ENCODE results near the gene NOP58.
"Not testable (repeated sequence)": the region's sequence is repeated elsewhere in the genome, so short reads cannot be mapped to it uniquely, and the experiment has no call there.

NOP58 gene

GRCh38 chr2:202265467-202266277 lies at the start of gene NOP58:
TSS of gene NOP58 (plus strand) at chr2:202265763. CDS start at chr2:202265942, 179 bp downstream.
- DNase-seq: peak; percentile 80 to 87

- no peak for DNase-seq
Measured at GRCh38 chr2:202221873-202222272, 43.7 kb upstream of the NOP58 start.

- no peak for DNase-seq
Measured at GRCh38 chr2:202237787-202238233, 27.8 kb upstream of the NOP58 start.

GRCh38 chr2:202238234-202239197 lies 27.0 kb upstream of the NOP58 start, which contains the start of gene SUMO1:
TSS of gene SUMO1 (minus strand) at chr2:202238597. CDS start at chr2:202238451, 146 bp downstream.
- peak; percentile 87 to 89 for DNase-seq

- not testable (repeated sequence) for DNase-seq
Measured at GRCh38 chr2:202247710-202248109, 17.9 kb upstream of the NOP58 start.

- DNase-seq: no peak
Measured at GRCh38 chr2:202249521-202250253, 15.9 kb upstream of the NOP58 start.

GRCh38 chr2:202251494-202251893 lies 14.1 kb upstream of the NOP58 start:
- no peak for DNase-seq

- DNase-seq: no peak
Measured at GRCh38 chr2:202261531-202261930, 4.0 kb upstream of the NOP58 start.

GRCh38 chr2:202267495-202267894 lies 1.9 kb downstream of the NOP58 start:
- DNase-seq: no peak

GRCh38 chr2:202269585-202269984 lies 4.0 kb downstream of the NOP58 start:
- DNase-seq: no peak

- DNase-seq: no peak
Measured at GRCh38 chr2:202270487-202270886, 4.9 kb downstream of the NOP58 start.

- not testable (repeated sequence) for DNase-seq
Measured at GRCh38 chr2:202276078-202276720, 10.6 kb downstream of the NOP58 start.

- DNase-seq: no peak
Measured at GRCh38 chr2:202278036-202278760, 12.6 kb downstream of the NOP58 start.

GRCh38 chr2:202278944-202279343 lies 13.4 kb downstream of the NOP58 start:
- DNase-seq: no peak

- DNase-seq: no peak
Measured at GRCh38 chr2:202286595-202286994, 21.0 kb downstream of the NOP58 start.

- DNase-seq: no peak
Measured at GRCh38 chr2:202289394-202290204, 24.0 kb downstream of the NOP58 start.

- DNase-seq: no peak
Measured at GRCh38 chr2:202290316-202290715, 24.8 kb downstream of the NOP58 start.

- DNase-seq: no peak
Measured at GRCh38 chr2:202290970-202291369, 25.4 kb downstream of the NOP58 start.

- DNase-seq: no peak
Measured at GRCh38 chr2:202299712-202300111, 34.1 kb downstream of the NOP58 start.

- no peak for DNase-seq
Measured at GRCh38 chr2:202306034-202306433, 40.5 kb downstream of the NOP58 start.

GRCh38 chr2:202307690-202308089 lies 42.1 kb downstream of the NOP58 start:
- no peak for DNase-seq
